ENCODE data around the gene LAPTM4A.

LAPTM4A gene

DNA sequence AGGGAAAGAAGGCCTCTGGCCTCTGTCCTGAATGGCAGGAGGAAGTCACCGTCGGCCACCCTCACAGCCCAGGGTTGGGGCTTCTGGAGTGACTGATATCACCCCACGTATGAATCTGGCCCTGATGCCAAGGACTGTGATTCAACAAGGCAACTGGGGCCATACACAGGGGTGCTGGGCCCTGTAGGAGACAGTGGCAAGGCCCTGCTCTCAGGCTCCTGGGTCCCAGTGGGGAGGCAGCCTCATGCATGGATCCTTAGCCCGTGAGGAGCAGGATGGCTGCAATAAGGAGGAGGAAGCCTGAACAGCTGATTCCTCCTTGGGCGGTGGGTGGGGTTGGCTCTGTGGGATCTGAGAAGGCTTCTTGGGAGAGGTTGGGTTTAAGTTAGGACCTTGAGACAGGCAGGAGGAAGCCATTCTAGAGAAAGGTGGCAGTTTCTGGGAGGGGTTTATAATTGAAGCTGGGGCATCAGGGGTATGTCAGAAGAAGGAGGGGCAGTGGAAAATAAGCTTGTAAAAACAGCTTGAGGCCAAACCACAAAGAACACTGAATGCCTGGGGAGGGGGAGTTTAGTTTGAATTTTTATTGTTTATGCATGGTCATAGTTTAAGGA lies 42.8 kb upstream of the LAPTM4A start:
- TF ChIP-seq, protein P1, sequence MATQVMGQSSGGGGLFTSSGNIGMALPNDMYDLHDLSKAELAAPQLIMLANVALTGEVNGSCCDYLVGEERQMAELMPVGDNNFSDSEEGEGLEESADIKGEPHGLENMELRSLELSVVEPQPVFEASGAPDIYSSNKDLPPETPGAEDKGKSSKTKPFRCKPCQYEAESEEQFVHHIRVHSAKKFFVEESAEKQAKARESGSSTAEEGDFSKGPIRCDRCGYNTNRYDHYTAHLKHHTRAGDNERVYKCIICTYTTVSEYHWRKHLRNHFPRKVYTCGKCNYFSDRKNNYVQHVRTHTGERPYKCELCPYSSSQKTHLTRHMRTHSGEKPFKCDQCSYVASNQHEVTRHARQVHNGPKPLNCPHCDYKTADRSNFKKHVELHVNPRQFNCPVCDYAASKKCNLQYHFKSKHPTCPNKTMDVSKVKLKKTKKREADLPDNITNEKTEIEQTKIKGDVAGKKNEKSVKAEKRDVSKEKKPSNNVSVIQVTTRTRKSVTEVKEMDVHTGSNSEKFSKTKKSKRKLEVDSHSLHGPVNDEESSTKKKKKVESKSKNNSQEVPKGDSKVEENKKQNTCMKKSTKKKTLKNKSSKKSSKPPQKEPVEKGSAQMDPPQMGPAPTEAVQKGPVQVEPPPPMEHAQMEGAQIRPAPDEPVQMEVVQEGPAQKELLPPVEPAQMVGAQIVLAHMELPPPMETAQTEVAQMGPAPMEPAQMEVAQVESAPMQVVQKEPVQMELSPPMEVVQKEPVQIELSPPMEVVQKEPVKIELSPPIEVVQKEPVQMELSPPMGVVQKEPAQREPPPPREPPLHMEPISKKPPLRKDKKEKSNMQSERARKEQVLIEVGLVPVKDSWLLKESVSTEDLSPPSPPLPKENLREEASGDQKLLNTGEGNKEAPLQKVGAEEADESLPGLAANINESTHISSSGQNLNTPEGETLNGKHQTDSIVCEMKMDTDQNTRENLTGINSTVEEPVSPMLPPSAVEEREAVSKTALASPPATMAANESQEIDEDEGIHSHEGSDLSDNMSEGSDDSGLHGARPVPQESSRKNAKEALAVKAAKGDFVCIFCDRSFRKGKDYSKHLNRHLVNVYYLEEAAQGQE (IDR thresholded peaks at IDR 0.05; ENCODE audit: insufficient replicate concordance, low read depth) = no peak
- TF ChIP-seq GABPA (IDR thresholded peaks at IDR 0.05; ENCODE audit: low read depth) (no peak), POLR2AphosphoS5 (IDR thresholded peaks at IDR 0.05; ENCODE audit: low read depth) (no peak), SPI1 (IDR thresholded peaks at IDR 0.05; ENCODE audit: borderline replicate concordance, low read depth) (no peak)
- TF ChIP-seq, protein P2, sequence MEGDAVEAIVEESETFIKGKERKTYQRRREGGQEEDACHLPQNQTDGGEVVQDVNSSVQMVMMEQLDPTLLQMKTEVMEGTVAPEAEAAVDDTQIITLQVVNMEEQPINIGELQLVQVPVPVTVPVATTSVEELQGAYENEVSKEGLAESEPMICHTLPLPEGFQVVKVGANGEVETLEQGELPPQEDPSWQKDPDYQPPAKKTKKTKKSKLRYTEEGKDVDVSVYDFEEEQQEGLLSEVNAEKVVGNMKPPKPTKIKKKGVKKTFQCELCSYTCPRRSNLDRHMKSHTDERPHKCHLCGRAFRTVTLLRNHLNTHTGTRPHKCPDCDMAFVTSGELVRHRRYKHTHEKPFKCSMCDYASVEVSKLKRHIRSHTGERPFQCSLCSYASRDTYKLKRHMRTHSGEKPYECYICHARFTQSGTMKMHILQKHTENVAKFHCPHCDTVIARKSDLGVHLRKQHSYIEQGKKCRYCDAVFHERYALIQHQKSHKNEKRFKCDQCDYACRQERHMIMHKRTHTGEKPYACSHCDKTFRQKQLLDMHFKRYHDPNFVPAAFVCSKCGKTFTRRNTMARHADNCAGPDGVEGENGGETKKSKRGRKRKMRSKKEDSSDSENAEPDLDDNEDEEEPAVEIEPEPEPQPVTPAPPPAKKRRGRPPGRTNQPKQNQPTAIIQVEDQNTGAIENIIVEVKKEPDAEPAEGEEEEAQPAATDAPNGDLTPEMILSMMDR (IDR thresholded peaks at IDR 0.05; ENCODE audit: insufficient read depth, low read length) = no peak
- no peak overlapping the region for H3K4me3 ChIP-seq (replicated peaks; ENCODE audit: insufficient read depth, low read length)
- no peak for DNase-seq (ENCODE audit: low read depth in 1 of 2, low spot score in 1 of 2)
- H3K27ac ChIP-seq (replicated peaks) = no peak overlapping the region
- H3K27me3 ChIP-seq (ENCODE audit: insufficient read depth, poor library complexity, severe bottlenecking) = peaks cover 4% of the 10 kb centered on the region

DNA sequence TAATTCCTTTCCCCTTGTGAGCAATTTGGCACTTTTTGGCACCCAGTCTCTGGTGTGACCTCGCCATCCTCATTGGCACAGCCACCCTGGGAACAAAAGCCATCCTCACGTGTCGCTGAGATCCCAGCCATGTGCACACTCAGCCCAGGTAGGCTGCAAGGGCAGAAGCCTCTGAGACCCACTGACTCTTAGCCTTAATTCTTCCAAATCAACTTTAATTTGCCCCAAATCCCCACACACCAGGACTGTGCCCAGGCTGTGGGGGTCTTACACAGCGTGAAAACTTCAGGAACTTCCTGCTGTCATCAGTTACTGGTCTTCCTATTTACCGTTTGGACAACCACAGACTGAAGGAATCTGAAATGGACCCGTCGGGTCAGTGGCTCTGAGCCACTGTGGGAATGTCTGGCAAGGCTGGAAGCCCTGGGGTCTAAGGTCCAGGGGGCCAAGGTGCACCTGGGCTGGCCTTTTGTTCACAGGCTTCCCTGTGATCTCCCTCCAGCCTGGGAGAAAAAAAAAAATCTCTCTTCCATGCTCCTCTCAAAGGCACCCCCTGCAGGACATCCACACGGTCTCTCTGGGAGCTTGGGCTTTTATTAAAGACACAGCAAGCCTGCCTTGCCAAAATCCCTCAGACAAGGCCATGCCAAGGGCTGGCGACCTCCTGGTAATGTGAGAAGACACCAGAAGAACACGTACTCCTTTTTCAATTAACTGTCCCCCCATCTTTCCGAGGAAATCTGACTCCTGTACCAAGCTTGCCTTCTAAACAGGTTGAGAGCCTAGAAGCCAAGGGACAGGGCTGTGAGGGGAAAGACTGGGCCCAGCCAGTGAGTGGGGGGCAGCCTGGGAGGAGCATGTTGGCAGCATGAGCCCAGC lies 42.1 kb upstream of the LAPTM4A start:
- Histone ChIP-seq H3K27ac (replicated peaks) (no peak overlapping the region), H3K27me3 (ENCODE audit: insufficient read depth, poor library complexity, severe bottlenecking) (peaks cover 4% of the 10 kb centered on the region), H3K4me3 (replicated peaks; ENCODE audit: insufficient read depth, low read length) (no peak overlapping the region)
- TF ChIP-seq, protein P2 (IDR thresholded peaks at IDR 0.05; ENCODE audit: insufficient read depth, low read length) = peak; percentile 9
- TF ChIP-seq SPI1 (IDR thresholded peaks at IDR 0.05; ENCODE audit: borderline replicate concordance, low read depth) = no peak
- DNase-seq (ENCODE audit: low read depth in 1 of 2, low spot score in 1 of 2) = peak in 1 of 2 experiments; percentile 10

DNA sequence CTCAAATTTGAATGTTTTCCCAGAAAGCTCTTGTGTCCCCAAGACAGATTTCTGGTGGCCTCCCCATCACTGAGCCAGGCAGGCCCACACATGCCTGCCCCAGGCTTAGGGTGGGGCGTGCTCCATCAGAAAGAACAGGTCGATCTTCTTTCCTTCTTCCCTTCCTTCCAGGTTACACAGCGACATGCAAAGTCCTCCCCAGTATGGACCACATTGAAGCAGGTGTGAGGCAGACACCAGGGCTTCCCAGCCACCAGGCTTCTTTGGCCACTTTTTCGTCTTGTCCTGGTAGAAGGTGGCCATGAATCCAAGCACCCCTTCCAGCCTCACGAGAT lies 41.4 kb upstream of the LAPTM4A start:
- DNase-seq (ENCODE audit: low read depth in 1 of 2, low spot score in 1 of 2) = no peak
- no peak overlapping the region for H3K4me3 ChIP-seq (replicated peaks; ENCODE audit: insufficient read depth, low read length)
- no peak for TF ChIP-seq POLR2AphosphoS5 (IDR thresholded peaks at IDR 0.05; ENCODE audit: low read depth)
- TF ChIP-seq, protein P1 (IDR thresholded peaks at IDR 0.05; ENCODE audit: insufficient replicate concordance, low read depth) = no peak
- TF ChIP-seq GABPA (IDR thresholded peaks at IDR 0.05; ENCODE audit: low read depth) = no peak
- TF ChIP-seq, protein P2 (IDR thresholded peaks at IDR 0.05; ENCODE audit: insufficient read depth, low read length) = no peak
- no peak for TF ChIP-seq SPI1 (IDR thresholded peaks at IDR 0.05; ENCODE audit: borderline replicate concordance, low read depth)
- H3K27me3 ChIP-seq (ENCODE audit: insufficient read depth, poor library complexity, severe bottlenecking) = peaks cover 4% of the 10 kb centered on the region
- no peak overlapping the region for H3K27ac ChIP-seq (replicated peaks)
